Tibial nerve (tissue), 3 donors: ENCODE data around the gene NFIL3.

Experiments used
- CTCF ChIP-seq, 5 experiments: fragments of 200-600 bp in 3 of 5; fragments of 450-650 bp in 2 of 5; sonication (generic) in 3 of 5; IDR thresholded peaks; one replicate each; pipeline ENCODE4 v1.5.1; 2016 to 2019; ENCODE audit warnings: antibody characterized with exemption in 5 of 5, mild to moderate bottlenecking in 3 of 5, moderate library complexity in 2 of 5
- POLR2A ChIP-seq, 2 donors: fragments of 450-650 bp; IDR thresholded peaks; one replicate each; pipeline ENCODE4 v1.6.1; 2017; ENCODE audit warnings: antibody characterized with exemption in 2 of 2, mild to moderate bottlenecking in 2 of 2, moderate library complexity in 2 of 2

GRCh38 chr9:91421971-91422757 is 1.5 kb downstream of the NFIL3 start:
- TF ChIP-seq CTCF (IDR thresholded peaks at IDR 0.05) (no peak), POLR2A (IDR thresholded peaks at IDR 0.05) (no peak)
